A172 (cell line): Measurements from ENCODE around the gene C1orf115. TPM values are rescaled to one million over a fixed set of nuclear protein-coding genes. Genes with fewer than 3 reads are reported as not detected.
"Not testable (repeated sequence)": the region's sequence is repeated elsewhere in the genome, so short reads cannot be mapped to it uniquely, and the experiment has no call there.

ENCODE experiments used
- DNase-seq: peaks from one replicate; pipeline ENCODE4 v3.0.0-alpha.2; 2015; ENCODE audit warnings: low spot score
- total RNA-seq: library from RNA; depleted of rRNA; stranded (reverse); fragments of >200 nt; shearing (Covaris generic); gene quantifications from 2 replicates; pipeline ENCODE4 v1.2.3, GENCODE V29; 2014; rRNA removed

Gene C1orf115
- total RNA-seq = 0.74 and 1.2 TPM in 2 replicates

GRCh38 chr1:220690140-220691052 lies at the start of gene C1orf115:
Gene C1orf115 (plus strand): TSS chr1:220690363. CDS start chr1:220690403, 40 bp downstream.
- peak; percentile 16 for DNase-seq

GRCh38 chr1:220642285-220642684 lies 47.9 kb upstream of the C1orf115 start:
- no peak for DNase-seq

GRCh38 chr1:220652995-220653394 lies 37.2 kb upstream of the C1orf115 start:
- no peak for DNase-seq

GRCh38 chr1:220655509-220655908 lies 34.7 kb upstream of the C1orf115 start:
- DNase-seq = no peak

- no peak for DNase-seq
Measured at GRCh38 chr1:220655961-220656740, 34.0 kb upstream of the C1orf115 start.

- no peak for DNase-seq
Measured at GRCh38 chr1:220666349-220666748, 23.8 kb upstream of the C1orf115 start.

GRCh38 chr1:220669005-220669404 lies 21.2 kb upstream of the C1orf115 start:
- DNase-seq = no peak

GRCh38 chr1:220670365-220670764 lies 19.8 kb upstream of the C1orf115 start:
- DNase-seq = no peak

- DNase-seq = no peak
Measured at GRCh38 chr1:220673921-220674320, 16.2 kb upstream of the C1orf115 start.

GRCh38 chr1:220677251-220677650 lies 12.9 kb upstream of the C1orf115 start:
- DNase-seq = no peak

- peak; percentile 51 for DNase-seq
Measured at GRCh38 chr1:220680085-220680687, 10.0 kb upstream of the C1orf115 start.

GRCh38 chr1:220681220-220681880 lies 8.8 kb upstream of the C1orf115 start:
- DNase-seq = no peak

- no peak for DNase-seq
Measured at GRCh38 chr1:220682901-220683576, 7.1 kb upstream of the C1orf115 start.

- not testable (repeated sequence) for DNase-seq
Measured at GRCh38 chr1:220683716-220684115, 6.4 kb upstream of the C1orf115 start.

- DNase-seq = no peak
Measured at GRCh38 chr1:220684890-220685289, 5.3 kb upstream of the C1orf115 start.

- DNase-seq = no peak
Measured at GRCh38 chr1:220685879-220686278, 4.3 kb upstream of the C1orf115 start.

GRCh38 chr1:220687809-220688208 lies 2.4 kb upstream of the C1orf115 start:
- DNase-seq = no peak

GRCh38 chr1:220689666-220690065 lies 497 bp upstream of the C1orf115 start:
- DNase-seq = no peak

GRCh38 chr1:220691053-220691684 lies 1.0 kb downstream of the C1orf115 start:
- DNase-seq = no peak

GRCh38 chr1:220692436-220693228 lies 2.5 kb downstream of the C1orf115 start:
- no peak for DNase-seq
